Measurements from ENCODE around the gene SH3YL1. TPM values are rescaled to one million over a fixed set of nuclear protein-coding genes. Genes with fewer than 3 reads are reported as not detected.

The SH3YL1 gene
- total RNA-seq, 1 experiment from 2014 or later: 26.5 TPM

DNA sequence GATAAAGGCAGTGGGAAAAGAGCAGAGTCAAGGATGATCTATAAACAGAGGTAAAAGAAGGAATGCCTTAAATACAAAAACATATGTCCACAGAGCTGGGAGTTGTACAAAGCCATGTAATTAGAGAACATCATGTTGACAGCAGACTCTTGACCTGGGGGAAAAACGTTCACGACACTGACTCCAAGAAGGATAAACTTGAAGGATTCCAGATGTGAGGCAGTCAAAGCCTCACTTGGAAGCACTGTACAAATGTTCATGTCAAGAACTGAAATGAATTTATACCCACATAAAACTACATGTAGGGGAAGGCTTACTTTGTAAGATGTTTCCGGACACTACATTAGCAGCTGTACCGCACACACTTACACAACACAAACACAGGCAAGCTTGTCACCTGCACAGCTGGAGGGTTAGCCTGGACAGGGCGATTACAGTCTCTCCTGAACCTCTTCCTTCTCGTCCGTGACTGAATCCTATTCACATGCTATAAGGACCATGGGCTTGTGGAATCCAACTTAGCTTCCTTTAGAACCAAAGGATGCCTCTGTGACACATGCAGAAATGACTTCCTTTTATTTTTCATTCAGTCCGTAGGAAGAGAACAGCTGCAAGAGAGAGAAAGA, 88.6 kb downstream of the SH3YL1 start:
- Histone ChIP-seq H3K18ac (ENCODE audit: insufficient read length, low read depth, low read length) (no peak overlapping the region), H3K4me1 (ENCODE audit: insufficient read depth, low read length) (no peaks in the 10 kb centered on the region), H3K14ac (ENCODE audit: insufficient read depth, low read length) (no peak overlapping the region), H3K27ac (ENCODE audit: insufficient read length, low read depth, low read length) (no peak overlapping the region), H3K79me1 (ENCODE audit: insufficient read depth, low read depth, low read length, poor library complexity, severe bottlenecking) (no peaks in the 10 kb centered on the region), H2BK5ac (ENCODE audit: insufficient read length, low read length) (no peak overlapping the region), H3K9me3 (ENCODE audit: control insufficient read depth, low read depth, low read length) (peaks cover 5% of the 10 kb centered on the region), H3K4me2 (ENCODE audit: insufficient read depth, insufficient read length, low read length) (no peak overlapping the region), H4K20me1 (ENCODE audit: control insufficient read depth, insufficient read depth, insufficient read length) (no peaks in the 10 kb centered on the region), H4K91ac (ENCODE audit: insufficient read length, low read depth, low read length) (no peak overlapping the region), H3K4ac (ENCODE audit: low read depth, low read length) (no peak overlapping the region), H3T11ph (ENCODE audit: low read length) (no peak overlapping the region), H3K9ac (ENCODE audit: extremely low read depth, insufficient read length, low read length) (no peak overlapping the region), H2BK120ac (ENCODE audit: low read depth, low read length, poor library complexity, severe bottlenecking) (no peak overlapping the region), H4K8ac (replicated peaks; ENCODE audit: insufficient read length, low read depth, low read length) (no peak overlapping the region), H4K5ac (ENCODE audit: insufficient read length, low read depth, low read length) (no peak overlapping the region), H2BK12ac (ENCODE audit: insufficient read length, low read depth, low read length) (no peak overlapping the region), H2AFZ (ENCODE audit: low read length) (no peak overlapping the region), H2BK15ac (ENCODE audit: low read depth, low read length) (no peak overlapping the region), H2AK5ac (ENCODE audit: insufficient read length, low read length) (no peak overlapping the region), H3K27me3 (ENCODE audit: insufficient read depth, low read length) (no peaks in the 10 kb centered on the region), H3K23ac (ENCODE audit: insufficient read length, low read depth, low read length) (no peak overlapping the region), H2BK20ac (ENCODE audit: low read depth, low read length, poor library complexity, severe bottlenecking) (no peak overlapping the region), H3K79me2 (ENCODE audit: insufficient read depth, low read length) (no peaks in the 10 kb centered on the region), H3K56ac (ENCODE audit: insufficient read length, low read depth, low read length) (no peak overlapping the region), H3K23me2 (ENCODE audit: insufficient read length, low read depth, low read length, poor library complexity, severe bottlenecking) (no peaks in the 10 kb centered on the region)
- WGBS (ENCODE audit: extremely low coverage, insufficient read length, low lambda C conversion rate): no CpG with 5 or more reads among the region's 8 CpGs
- no peak overlapping the region for H3K4me3 Mint-ChIP-seq
- H3K4me1 Mint-ChIP-seq: no peaks in the 10 kb centered on the region
- DNase-seq: no peak
- peaks cover 13% of the 10 kb centered on the region for H3K27me3 Mint-ChIP-seq (ENCODE audit: low read depth)
- H3K36me3 Mint-ChIP-seq (ENCODE audit: insufficient read depth in 1 of 3, low read depth in 3 of 3): peaks cover 5 to 6% (median 5%) of the 10 kb centered on the region in 3 experiments; a peak in 6 of 7 replicates
- no peak overlapping the region for H3K27ac Mint-ChIP-seq
- TF ChIP-seq, protein P1, sequence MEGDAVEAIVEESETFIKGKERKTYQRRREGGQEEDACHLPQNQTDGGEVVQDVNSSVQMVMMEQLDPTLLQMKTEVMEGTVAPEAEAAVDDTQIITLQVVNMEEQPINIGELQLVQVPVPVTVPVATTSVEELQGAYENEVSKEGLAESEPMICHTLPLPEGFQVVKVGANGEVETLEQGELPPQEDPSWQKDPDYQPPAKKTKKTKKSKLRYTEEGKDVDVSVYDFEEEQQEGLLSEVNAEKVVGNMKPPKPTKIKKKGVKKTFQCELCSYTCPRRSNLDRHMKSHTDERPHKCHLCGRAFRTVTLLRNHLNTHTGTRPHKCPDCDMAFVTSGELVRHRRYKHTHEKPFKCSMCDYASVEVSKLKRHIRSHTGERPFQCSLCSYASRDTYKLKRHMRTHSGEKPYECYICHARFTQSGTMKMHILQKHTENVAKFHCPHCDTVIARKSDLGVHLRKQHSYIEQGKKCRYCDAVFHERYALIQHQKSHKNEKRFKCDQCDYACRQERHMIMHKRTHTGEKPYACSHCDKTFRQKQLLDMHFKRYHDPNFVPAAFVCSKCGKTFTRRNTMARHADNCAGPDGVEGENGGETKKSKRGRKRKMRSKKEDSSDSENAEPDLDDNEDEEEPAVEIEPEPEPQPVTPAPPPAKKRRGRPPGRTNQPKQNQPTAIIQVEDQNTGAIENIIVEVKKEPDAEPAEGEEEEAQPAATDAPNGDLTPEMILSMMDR (conservative IDR thresholded peaks at IDR 0.05): no peak
- peaks cover 11 to 16% of the 10 kb centered on the region in 2 experiments for H3K9me3 Mint-ChIP-seq

Measured in H9 (cell line).